ENCODE measurements around the gene MMS19.

The MMS19 gene

DNA sequence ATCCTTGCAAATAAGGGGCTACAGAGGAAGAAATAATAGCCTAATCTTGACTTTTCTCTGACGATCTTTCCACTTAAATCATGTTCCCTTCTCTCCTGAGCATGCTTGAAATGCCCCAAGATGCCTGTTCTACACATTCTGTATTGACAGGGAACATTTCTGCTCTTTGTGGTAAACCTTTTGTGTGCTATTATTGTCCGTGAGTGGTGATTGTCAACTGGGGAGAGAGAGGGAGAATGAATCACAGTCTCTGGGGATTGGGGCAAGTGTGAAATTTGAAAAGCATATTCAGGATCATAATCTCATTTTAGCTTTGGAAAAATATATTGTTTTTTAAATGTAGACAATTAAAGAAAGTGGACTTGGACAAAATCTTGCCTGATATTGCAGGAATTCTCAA lies 21.1 kb upstream of the MMS19 start:
- no peak for DNase-seq (ENCODE audit: low spot score)
- no peak for ATAC-seq (ENCODE audit: low read depth)
- TF ChIP-seq, protein P1, sequence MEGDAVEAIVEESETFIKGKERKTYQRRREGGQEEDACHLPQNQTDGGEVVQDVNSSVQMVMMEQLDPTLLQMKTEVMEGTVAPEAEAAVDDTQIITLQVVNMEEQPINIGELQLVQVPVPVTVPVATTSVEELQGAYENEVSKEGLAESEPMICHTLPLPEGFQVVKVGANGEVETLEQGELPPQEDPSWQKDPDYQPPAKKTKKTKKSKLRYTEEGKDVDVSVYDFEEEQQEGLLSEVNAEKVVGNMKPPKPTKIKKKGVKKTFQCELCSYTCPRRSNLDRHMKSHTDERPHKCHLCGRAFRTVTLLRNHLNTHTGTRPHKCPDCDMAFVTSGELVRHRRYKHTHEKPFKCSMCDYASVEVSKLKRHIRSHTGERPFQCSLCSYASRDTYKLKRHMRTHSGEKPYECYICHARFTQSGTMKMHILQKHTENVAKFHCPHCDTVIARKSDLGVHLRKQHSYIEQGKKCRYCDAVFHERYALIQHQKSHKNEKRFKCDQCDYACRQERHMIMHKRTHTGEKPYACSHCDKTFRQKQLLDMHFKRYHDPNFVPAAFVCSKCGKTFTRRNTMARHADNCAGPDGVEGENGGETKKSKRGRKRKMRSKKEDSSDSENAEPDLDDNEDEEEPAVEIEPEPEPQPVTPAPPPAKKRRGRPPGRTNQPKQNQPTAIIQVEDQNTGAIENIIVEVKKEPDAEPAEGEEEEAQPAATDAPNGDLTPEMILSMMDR (IDR thresholded peaks at IDR 0.05; ENCODE audit: poor library complexity, severe bottlenecking) = no peak
- Histone ChIP-seq H3K36me3 (ENCODE audit: low read depth) (no peaks in the 10 kb centered on the region), H3K27me3 (ENCODE audit: insufficient read depth, poor library complexity, severe bottlenecking) (no peaks in the 10 kb centered on the region), H3K27ac (ENCODE audit: poor library complexity, severe bottlenecking) (peak overlapping the region; percentile 85), H3K9me3 (ENCODE audit: severe bottlenecking) (no peaks in the 10 kb centered on the region), H3K4me1 (ENCODE audit: insufficient read depth, poor library complexity, severe bottlenecking) (peaks cover 22% of the 10 kb centered on the region), H3K4me3 (ENCODE audit: severe bottlenecking) (no peak overlapping the region)

DNA sequence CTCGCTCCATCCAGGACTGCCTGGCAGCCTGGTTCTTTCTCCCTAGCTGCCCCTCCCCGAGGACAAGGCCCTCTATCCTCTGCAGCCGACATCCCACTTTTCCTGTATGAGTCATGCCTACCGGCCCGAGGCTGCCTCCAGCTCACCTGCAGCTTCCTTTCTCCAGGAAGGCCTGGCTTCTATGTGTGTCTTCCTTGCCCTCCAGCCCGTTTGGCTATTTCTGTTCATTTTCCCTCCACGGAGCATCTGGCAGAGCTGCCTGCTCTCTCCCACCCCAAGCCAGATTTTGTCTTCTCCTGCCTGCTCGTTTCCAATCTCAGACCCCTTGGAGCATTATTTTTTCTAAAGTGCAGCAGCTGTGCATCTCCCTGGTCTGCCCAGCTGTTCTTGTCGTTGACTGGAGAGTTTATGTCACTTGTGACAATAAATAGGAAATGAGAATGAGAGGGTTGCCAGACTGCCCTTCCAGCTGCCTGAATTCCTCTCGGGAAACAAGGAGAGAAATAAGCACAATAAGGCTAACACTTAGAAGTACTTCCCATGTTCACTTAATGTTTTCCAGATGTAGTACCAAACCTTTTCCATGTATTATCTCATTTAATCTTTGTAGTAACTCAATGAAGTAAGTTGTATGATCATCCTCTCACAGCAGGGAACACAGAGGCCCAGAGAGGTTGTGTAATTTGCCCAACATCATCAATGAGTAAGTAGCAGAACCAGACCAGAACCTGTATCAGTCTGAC lies 20.2 kb upstream of the MMS19 start:
- Histone ChIP-seq H3K4me3 (ENCODE audit: severe bottlenecking) (no peak overlapping the region), H3K9me3 (ENCODE audit: severe bottlenecking) (no peaks in the 10 kb centered on the region), H3K36me3 (ENCODE audit: low read depth) (no peaks in the 10 kb centered on the region), H3K4me1 (ENCODE audit: insufficient read depth, poor library complexity, severe bottlenecking) (peaks cover 22% of the 10 kb centered on the region), H3K27me3 (ENCODE audit: insufficient read depth, poor library complexity, severe bottlenecking) (no peaks in the 10 kb centered on the region), H3K27ac (ENCODE audit: poor library complexity, severe bottlenecking) (peak overlapping the region; percentile 85)
- DNase-seq (ENCODE audit: low spot score) = no peak
- ATAC-seq (ENCODE audit: low read depth) = peak; percentile 97
- TF ChIP-seq, protein P1 (IDR thresholded peaks at IDR 0.05; ENCODE audit: poor library complexity, severe bottlenecking) = no peak

DNA sequence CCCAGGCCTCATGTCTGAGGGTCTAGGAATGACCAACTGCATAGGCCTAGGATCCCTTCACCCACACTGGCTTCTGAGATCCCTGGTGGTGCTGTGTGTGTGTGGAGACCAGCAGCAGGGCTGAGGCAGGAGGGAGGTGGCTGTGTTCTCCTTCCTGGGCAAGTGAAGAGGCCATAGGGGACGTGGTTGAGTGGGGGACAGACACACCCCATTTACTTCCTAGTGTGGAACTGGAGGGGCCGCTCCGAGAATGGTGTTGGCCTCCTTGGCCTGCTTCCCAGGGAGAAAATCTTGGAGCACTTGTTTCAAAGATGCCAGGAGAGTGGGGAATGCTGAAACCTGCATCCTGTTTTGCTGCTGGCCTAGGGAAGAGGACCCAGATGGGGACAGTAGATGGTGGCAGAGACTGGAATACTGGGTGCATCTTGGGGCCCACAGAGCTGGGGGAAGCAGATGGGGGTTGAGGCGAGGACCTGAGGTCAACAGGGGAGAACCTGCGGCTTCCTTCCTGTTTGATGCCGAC lies 19.6 kb upstream of the MMS19 start:
- H3K4me1 ChIP-seq (ENCODE audit: insufficient read depth, poor library complexity, severe bottlenecking) = peaks cover 25% of the 10 kb centered on the region
- H3K27ac ChIP-seq (ENCODE audit: poor library complexity, severe bottlenecking) = peak overlapping the region; percentile 85
- TF ChIP-seq, protein P1 (IDR thresholded peaks at IDR 0.05; ENCODE audit: poor library complexity, severe bottlenecking) = no peak
- no peak for DNase-seq (ENCODE audit: low spot score)
- H3K36me3 ChIP-seq (ENCODE audit: low read depth) = no peaks in the 10 kb centered on the region
- H3K4me3 ChIP-seq (ENCODE audit: severe bottlenecking) = no peak overlapping the region
- H3K9me3 ChIP-seq (ENCODE audit: severe bottlenecking) = no peaks in the 10 kb centered on the region
- no peaks in the 10 kb centered on the region for H3K27me3 ChIP-seq (ENCODE audit: insufficient read depth, poor library complexity, severe bottlenecking)
- peak; percentile 24; the same call in 2 of the 3 replicates for ATAC-seq (ENCODE audit: low read depth)

DNA sequence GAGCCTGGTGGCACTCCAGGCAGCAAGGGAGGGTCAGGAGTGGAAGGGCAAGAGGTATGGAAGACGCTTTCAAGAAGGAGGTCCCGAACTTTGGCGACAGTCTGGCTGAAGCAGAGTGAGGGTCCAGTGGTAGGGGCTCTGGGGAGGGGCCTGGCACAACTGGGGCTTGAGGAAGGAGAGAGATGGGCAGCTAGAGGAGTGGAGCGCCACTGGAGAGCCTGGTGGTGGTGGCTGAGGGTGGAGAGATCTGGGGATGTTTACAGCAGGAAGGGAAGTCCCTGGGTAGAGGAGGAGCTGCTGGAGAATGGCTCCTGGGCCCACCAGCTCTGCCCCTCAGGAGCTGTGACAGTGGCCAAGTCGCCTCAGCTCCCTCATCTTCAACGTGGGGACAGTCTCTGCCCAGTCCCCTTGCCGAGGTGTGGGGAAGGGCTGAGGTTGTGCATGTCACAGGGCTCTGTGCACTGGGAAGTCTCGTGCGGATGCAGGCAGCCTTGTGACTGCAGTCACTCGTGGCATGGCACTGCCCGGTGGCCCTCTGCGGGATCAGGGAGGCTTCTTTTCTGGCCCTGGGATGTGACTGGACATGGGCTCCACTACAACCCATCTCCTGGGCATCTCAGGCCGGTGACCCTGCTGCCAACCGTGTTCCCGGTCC lies 19.0 kb upstream of the MMS19 start:
- DNase-seq (ENCODE audit: low spot score) (no peak), ATAC-seq (ENCODE audit: low read depth) (no peak)
- TF ChIP-seq, protein P1 (IDR thresholded peaks at IDR 0.05; ENCODE audit: poor library complexity, severe bottlenecking) = no peak
- H3K4me1 ChIP-seq (ENCODE audit: insufficient read depth, poor library complexity, severe bottlenecking) = peaks cover 26% of the 10 kb centered on the region
- H3K9me3 ChIP-seq (ENCODE audit: severe bottlenecking) = no peaks in the 10 kb centered on the region
- no peak overlapping the region for H3K4me3 ChIP-seq (ENCODE audit: severe bottlenecking)
- H3K27ac ChIP-seq (ENCODE audit: poor library complexity, severe bottlenecking) = peak overlapping the region; percentile 85
- H3K27me3 ChIP-seq (ENCODE audit: insufficient read depth, poor library complexity, severe bottlenecking) = no peaks in the 10 kb centered on the region
- H3K36me3 ChIP-seq (ENCODE audit: low read depth) = no peaks in the 10 kb centered on the region
